Retinal pigment epithelial cell (primary cell): Measurements from ENCODE around the gene WFDC9.
"Not testable (repeated sequence)": the region's sequence is repeated elsewhere in the genome, so short reads cannot be mapped to it uniquely, and the experiment has no call there.

Experiments used
- DNase-seq: peaks from one replicate; pipeline ENCODE4 v3.0.0-alpha.2; 2010; ENCODE audit warnings: low read depth
- H3K4me3 ChIP-seq: 2 replicates; pipeline ENCODE4 v1.5.1; 2011; ENCODE audit warnings: mild to moderate bottlenecking, low read length, control low read depth, moderate library complexity
- TF ChIP-seq, protein P1 (sequence below): conservative IDR thresholded peaks from 2 replicates; pipeline ENCODE4 v1.5.1; 2011; ENCODE audit warnings: low read depth, low read length, control low read depth, inconsistent platforms

Gene WFDC9

DNA sequence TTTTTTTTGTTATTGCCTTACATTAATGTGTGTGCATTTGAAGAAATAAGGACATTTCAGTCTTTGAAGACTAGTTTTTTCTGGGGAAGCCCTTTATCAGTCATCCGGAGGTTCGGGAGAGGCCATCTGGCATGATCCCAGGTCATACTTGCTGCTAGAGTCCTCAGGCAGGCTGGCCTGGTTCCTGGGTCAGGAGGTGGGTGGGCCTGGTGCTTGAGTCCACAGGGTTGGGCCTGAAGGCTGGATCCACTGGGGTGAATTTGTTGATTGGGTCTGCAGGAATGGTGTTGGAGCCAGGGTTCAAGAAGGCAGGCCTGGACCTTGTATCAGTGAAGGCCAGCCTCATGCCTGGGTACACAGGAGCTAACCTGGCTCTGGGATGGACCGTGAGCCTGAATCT lies 15.8 kb upstream of the WFDC9 start:
- H3K4me3 ChIP-seq, result no peak overlapping the region
- TF ChIP-seq, protein P1, sequence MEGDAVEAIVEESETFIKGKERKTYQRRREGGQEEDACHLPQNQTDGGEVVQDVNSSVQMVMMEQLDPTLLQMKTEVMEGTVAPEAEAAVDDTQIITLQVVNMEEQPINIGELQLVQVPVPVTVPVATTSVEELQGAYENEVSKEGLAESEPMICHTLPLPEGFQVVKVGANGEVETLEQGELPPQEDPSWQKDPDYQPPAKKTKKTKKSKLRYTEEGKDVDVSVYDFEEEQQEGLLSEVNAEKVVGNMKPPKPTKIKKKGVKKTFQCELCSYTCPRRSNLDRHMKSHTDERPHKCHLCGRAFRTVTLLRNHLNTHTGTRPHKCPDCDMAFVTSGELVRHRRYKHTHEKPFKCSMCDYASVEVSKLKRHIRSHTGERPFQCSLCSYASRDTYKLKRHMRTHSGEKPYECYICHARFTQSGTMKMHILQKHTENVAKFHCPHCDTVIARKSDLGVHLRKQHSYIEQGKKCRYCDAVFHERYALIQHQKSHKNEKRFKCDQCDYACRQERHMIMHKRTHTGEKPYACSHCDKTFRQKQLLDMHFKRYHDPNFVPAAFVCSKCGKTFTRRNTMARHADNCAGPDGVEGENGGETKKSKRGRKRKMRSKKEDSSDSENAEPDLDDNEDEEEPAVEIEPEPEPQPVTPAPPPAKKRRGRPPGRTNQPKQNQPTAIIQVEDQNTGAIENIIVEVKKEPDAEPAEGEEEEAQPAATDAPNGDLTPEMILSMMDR, result no peak
- DNase-seq, result no peak

DNA sequence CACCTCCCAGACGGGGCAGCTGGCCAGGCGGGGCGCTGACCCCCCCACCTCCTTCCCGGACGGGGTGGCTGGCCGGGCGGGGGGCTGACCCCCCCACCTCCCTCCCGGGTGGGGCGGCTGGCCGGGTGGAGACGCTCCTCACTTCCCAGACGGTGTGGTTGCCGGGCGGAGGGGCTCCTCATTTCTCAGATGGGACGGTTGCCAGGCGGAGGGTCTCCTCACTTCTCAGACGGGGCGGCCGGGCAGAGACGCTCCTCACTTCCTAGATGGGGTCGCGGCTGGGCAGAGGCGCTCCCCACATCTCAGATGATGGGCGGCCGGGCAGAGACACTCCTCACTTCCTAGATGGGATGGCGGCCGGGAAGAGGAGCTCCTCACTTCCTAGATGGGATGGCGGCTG lies 14.8 kb upstream of the WFDC9 start:
- not testable (repeated sequence) for DNase-seq, H3K4me3 ChIP-seq

DNA sequence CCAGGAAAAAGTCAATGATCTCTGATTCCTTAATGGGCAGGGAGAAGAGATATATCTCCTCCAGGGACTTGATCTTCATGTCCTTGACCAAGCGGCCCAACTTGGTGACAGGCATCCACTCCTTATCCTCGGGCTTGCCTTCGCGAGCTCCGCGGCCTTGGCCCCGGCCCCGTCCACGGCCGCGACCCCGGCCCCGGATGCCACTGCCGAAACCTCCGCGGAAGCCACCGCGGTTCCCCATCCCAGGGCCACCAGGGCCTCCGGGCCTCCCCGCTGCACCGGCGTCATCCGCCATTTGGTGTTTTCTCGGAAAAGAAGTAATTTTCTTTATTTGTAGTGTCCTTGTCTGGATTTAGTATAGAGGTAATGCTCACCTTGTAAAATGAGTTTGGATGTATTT lies 10.0 kb upstream of the WFDC9 start:
- not testable (repeated sequence) for H3K4me3 ChIP-seq, DNase-seq

DNA sequence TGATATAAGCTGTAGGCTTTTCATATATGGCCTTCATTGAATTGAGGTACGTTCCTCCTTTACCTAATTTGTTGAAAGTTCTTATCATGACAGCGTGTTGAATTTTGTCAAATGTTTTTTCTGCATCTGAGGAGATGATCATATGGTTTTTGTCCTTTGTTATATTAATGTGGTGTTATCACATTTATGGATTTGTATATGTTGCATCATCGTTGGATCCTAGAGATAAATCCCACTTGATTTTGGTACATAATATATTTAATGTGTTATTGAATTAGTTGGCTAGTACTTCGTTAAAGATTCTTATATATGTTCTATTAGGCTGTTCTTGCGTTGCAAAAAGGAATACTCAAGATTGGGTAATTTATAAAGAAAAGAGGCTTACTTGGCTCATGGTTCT lies 8.6 kb upstream of the WFDC9 start:
- no peak for DNase-seq
- TF ChIP-seq, protein P1, result no peak
- H3K4me3 ChIP-seq, result no peak overlapping the region

DNA sequence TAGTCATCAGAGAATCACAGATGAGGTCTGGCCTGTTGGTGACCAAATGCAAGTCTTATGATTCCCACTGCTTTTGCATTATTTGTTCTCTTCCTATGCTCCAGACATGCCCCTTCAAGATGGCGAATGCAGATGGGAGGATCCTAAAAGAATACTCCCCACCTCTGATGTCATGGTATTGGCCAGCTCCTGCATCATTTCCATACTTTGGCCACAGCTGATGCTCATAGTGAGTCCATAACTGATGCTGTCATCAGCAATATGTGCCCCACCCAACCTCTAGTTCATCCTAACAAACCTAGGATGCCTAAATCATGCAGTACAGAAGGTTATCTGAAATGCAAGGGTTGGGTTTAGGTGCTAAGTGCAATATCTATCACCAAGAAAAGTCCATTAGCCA lies 5.4 kb upstream of the WFDC9 start:
- TF ChIP-seq, protein P1, result no peak
- no peak overlapping the region for H3K4me3 ChIP-seq
- no peak for DNase-seq

DNA sequence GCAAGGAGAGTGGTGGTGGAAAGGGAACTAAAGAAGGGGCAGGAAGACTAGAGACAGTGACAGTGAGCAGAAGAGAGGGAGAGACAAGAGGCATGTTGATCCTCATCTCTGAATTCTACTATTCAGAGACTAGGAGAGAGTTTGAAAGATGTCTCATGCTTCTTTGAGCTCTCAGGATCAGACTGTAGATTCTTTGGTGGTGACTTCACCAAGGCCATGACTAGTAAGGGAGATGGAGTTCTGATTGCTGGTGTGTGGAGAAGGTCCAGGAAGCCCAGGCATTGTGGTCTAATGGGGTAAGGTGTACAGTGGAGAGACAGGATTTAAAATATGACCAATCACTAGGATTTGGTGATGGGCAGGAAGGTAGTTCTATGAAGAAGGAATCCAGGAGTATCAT lies 713 bp downstream of the WFDC9 start:
- TF ChIP-seq, protein P1, result no peak
- no peak for DNase-seq
- H3K4me3 ChIP-seq, result no peak overlapping the region

DNA sequence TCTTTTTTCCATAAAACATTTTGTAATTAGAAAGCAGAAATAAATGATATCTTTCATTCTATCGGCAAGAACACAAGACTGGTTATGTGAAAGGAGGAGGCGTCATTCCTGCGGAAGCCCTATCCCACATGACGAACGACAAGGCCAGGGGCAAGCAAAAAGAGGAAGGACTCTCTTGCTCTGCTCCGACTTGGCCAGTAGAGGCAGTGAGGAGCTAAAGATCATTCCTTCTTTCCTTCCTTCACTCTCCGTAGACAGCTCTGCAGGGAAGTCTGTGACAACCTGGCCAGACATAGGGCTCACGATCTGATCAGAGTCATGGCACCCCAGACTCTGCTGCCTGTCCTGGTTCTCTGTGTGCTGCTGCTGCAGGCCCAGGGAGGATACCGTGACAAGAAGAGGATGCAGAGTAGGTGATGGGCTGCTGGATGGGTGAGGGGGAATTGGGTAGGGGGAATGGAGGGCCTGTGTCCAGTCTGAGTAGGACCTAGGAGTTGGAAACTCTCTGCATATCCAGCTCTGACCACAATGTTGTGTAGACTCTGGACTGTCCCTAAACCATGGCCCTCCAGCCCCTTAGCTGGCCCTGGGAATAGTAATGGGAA lies 1.5 kb downstream of the WFDC9 start, which contains the start of gene WFDC10A:
TSS of gene WFDC10A (plus strand) at position 244 of the 605 bp plus-strand sequence. CDS start at position 319, 75 bp downstream.
- DNase-seq, result peak; percentile 2
- TF ChIP-seq, protein P1, result peak; percentile 85
- no peak within 1 kb of the TSS for H3K4me3 ChIP-seq

DNA sequence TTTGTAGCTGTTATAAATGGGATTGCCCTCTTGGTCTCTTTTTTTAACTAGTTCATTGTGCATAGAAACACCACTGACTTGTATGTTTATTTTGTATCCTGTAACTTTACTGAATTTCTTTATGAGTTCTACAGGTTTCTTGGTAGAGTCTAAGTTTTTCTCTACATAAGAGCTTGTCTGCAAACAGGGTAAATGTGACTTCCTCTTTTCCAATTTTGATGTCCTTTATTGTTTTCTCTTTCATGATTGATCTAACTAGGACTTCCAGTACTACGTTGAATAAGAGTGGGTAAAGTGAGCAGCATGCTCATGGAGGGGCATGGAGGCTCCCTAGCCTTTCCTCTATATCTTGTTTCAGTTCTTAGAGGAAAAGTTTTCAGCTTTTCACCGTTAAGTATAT lies 4.5 kb downstream of the WFDC9 start:
- DNase-seq, result no peak
- TF ChIP-seq, protein P1, result no peak
- no peak overlapping the region for H3K4me3 ChIP-seq
